ENCODE data around the gene UNC5A. TPM values are rescaled to one million over a fixed set of nuclear protein-coding genes. Genes with fewer than 3 reads are reported as not detected.

Gene UNC5A
- total and polyA plus RNA-seq, 12 donors, result 0.01 to 0.35 (median 0.08) TPM; not detected in 7

- ATAC-seq, result no peak
- Histone ChIP-seq H3K36me3 (no peaks in the 10 kb centered on the region), H3K27ac (no peak overlapping the region), H3K4me3 (no peak overlapping the region), H3K9me3 (peaks cover 0 to 3% (median 0%) of the 10 kb centered on the region in 11 donors), H3K27me3 (peaks cover 6 to 60% (median 53%) of the 10 kb centered on the region in 7 donors), H3K4me1 (peaks cover 0 to 5% (median 3%) of the 10 kb centered on the region in 9 donors)
- DNase-seq, result no peak
- no peak for TF ChIP-seq CTCF (IDR thresholded peaks at IDR 0.05)
- intact Hi-C loops (cut with DNase I), result no loop called here
- 74 to 75% methylated on average over 21 of the region's 21 CpGs for WGBS, 2 donors
Observed at GRCh38 chr5:176822793-176823481, 12.6 kb downstream of the UNC5A start.

- Histone ChIP-seq H3K27me3 (peaks cover 0 to 50% (median 43%) of the 10 kb centered on the region in 7 donors), H3K36me3 (no peaks in the 10 kb centered on the region), H3K27ac (no peak overlapping the region), H3K9me3 (peaks cover 0 to 3% (median 0%) of the 10 kb centered on the region in 11 donors), H3K4me3 (no peak overlapping the region), H3K4me1 (no peaks in the 10 kb centered on the region)
- 71 to 73% methylated on average over 20 of the region's 20 CpGs for WGBS, 2 donors
- TF ChIP-seq CTCF (IDR thresholded peaks at IDR 0.05), result no peak
- ATAC-seq (no peak), DNase-seq (no peak)
- intact Hi-C loops (cut with DNase I), result no loop called here
Observed at GRCh38 chr5:176823869-176824412, 13.6 kb downstream of the UNC5A start.

GRCh38 chr5:176824604-176825003 is 14.2 kb downstream of the UNC5A start:
- Histone ChIP-seq H3K27ac (no peak overlapping the region), H3K27me3 (peaks cover 0 to 44% (median 36%) of the 10 kb centered on the region in 7 donors), H3K9me3 (peaks cover 0 to 3% (median 0%) of the 10 kb centered on the region in 11 donors), H3K36me3 (no peaks in the 10 kb centered on the region), H3K4me3 (no peak overlapping the region), H3K4me1 (no peaks in the 10 kb centered on the region)
- ATAC-seq (peak in 1 of 8 donors; percentile 53), DNase-seq (no peak)
- TF ChIP-seq CTCF (IDR thresholded peaks at IDR 0.05), result no peak
- WGBS, 2 donors, result 84 to 89% methylated on average over 5 of the region's 5 CpGs
- intact Hi-C loops (cut with DNase I), result no loop called here

GRCh38 chr5:176825234-176825633 is 14.9 kb downstream of the UNC5A start:
- no peaks in the 10 kb centered on the region for H3K36me3 ChIP-seq
- TF ChIP-seq CTCF (IDR thresholded peaks at IDR 0.05), result no peak
- intact Hi-C loops (cut with DNase I), result no loop called here
- H3K27me3 ChIP-seq, result peaks cover 0 to 37% (median 32%) of the 10 kb centered on the region in 7 donors
- 83 to 86% methylated on average over 9 of the region's 9 CpGs for WGBS, 2 donors
- no peaks in the 10 kb centered on the region for H3K4me1 ChIP-seq
- no peak for ATAC-seq
- no peak overlapping the region for H3K4me3 ChIP-seq
- H3K9me3 ChIP-seq, result peaks cover 0 to 3% (median 0%) of the 10 kb centered on the region in 11 donors
- no peak for DNase-seq
- H3K27ac ChIP-seq, result no peak overlapping the region
